BJ (cell line): ENCODE data around the gene PIP4P1. TPM values are rescaled to one million over a fixed set of nuclear protein-coding genes. Genes with fewer than 3 reads are reported as not detected.

ENCODE experiments used
- CTCF ChIA-PET: fragments of 350-600 bp; formaldehyde crosslinking; extraction: SDS; loops from one replicate; lab custom pipeline; 2021; ENCODE audit warnings: antibody characterized with exemption, inconsistent platforms; lab: Yijun Ruan, JAX
- POLR2A ChIA-PET: fragments of 300-600 bp; sonication (Branson Sonifier 250); formaldehyde crosslinking; extraction: SDS; loops from one replicate; lab custom pipeline; 2021; ENCODE audit warnings: antibody characterized with exemption; lab: Charles Lee
- DNase-seq: peaks from one replicate; pipeline ENCODE4 v3.0.0-alpha.2; 2011; ENCODE audit warnings: low read depth
- H3K27me3 ChIP-seq: 2 replicates; pipeline ENCODE4 v1.6.0; 2011; ENCODE audit warnings: low read length; ENCODE audit not compliant: control insufficient read depth, insufficient read depth
- H3K36me3 ChIP-seq: 2 replicates; pipeline ENCODE4 v1.5.1; 2011; ENCODE audit warnings: low read length; ENCODE audit not compliant: control insufficient read depth, insufficient read depth
- H3K4me3 ChIP-seq: 2 replicates; pipeline ENCODE4 v1.5.1; 2011; ENCODE audit warnings: low read depth, mild to moderate bottlenecking, control low read depth, low read length
- CTCF ChIP-seq: IDR thresholded peaks from 2 replicates; pipeline ENCODE4 v1.5.1; 2011; ENCODE audit warnings: low read depth, mild to moderate bottlenecking, control low read depth, inconsistent platforms, low read length, moderate library complexity; ENCODE audit not compliant: insufficient read depth
- polyA plus RNA-seq: library from polyadenylated mRNA; depleted of rRNA; stranded (reverse); fragments of >200 nt; gene quantifications from 2 replicates; pipeline ENCODE4 v1.2.3, GENCODE V29; 2011

PIP4P1 gene
- polyA plus RNA-seq, 1 experiment, result 38.3 TPM

DNA sequence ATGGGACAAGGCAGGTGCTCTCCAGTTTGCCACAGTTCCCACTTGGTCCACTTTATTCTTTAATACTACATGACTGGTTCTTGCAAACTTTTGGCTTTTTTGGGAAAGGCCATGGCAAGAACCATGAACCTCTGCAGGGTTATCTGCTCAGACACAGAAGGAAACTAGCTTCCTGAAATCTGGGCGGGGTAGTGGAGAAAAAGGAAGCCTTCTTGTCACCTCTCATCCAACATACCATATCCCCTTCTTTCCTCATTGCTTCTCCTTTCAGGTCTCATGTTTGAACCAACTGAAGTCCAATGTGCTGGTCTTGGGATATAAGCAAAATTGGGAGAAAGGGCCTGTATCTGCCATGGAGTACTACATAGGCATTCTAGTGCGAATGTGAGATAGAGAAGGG lies 19.8 kb downstream of the PIP4P1 start:
- DNase-seq, result no peak
- ChIA-PET POLR2A (no interaction called here), CTCF (interaction anchor here (1.8 kb wide), 1 partner anchor 13 kb away, joined by 4 read pairs; no protein-coding TSS in a partner anchor)
- H3K4me3 ChIP-seq, result no peak overlapping the region
- H3K27me3 ChIP-seq, result no peaks in the 10 kb centered on the region
- peaks cover under 1% of the 10 kb centered on the region; the same call in 1 of the 2 replicates for H3K36me3 ChIP-seq
- no peak for TF ChIP-seq CTCF

GRCh38 chr14:20440882-20441281 lies 20.4 kb downstream of the PIP4P1 start:
- POLR2A ChIA-PET, result no interaction called here
- Histone ChIP-seq H3K27me3 (no peaks in the 10 kb centered on the region), H3K4me3 (no peak overlapping the region), H3K36me3 (no peaks in the 10 kb centered on the region)
- TF ChIP-seq CTCF, result no peak
- DNase-seq, result no peak
- CTCF ChIA-PET, result interaction anchor here (0.6 to 1.8 kb wide), 2 partner anchors 12 to 651 kb away, joined by 3 to 4 read pairs; no protein-coding TSS in a partner anchor

DNA sequence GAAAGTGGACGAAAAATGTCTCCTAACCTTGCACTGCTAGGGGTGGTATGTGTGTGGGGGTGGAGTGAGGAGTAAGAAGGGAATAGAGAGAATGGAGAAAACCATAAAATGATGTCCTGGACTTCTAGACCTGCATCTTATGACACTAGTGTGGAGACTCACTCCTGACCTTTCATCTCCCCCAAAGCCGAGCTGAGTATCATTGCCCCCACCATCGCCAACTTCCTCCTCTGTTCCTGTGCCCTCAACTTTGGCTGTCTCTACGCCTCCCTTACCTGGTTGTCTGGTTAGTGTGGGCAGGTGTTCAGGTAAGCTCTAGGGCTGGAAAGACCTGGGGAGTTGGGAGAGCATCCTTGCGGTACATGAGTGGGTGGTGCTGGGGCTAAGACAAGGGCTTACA lies 20.8 kb downstream of the PIP4P1 start:
- no peaks in the 10 kb centered on the region for H3K27me3 ChIP-seq
- no peak for TF ChIP-seq CTCF
- DNase-seq, result no peak
- ChIA-PET CTCF (interaction anchor here (0.6 to 1.8 kb wide), 2 partner anchors 12 to 651 kb away, joined by 3 to 4 read pairs; no protein-coding TSS in a partner anchor), POLR2A (no interaction called here)
- H3K36me3 ChIP-seq, result no peaks in the 10 kb centered on the region
- no peak overlapping the region for H3K4me3 ChIP-seq

- POLR2A ChIA-PET, result no interaction called here
- CTCF ChIA-PET, result interaction anchor here (1.5 kb wide), 1 partner anchor 23 kb away, joined by 3 read pairs; no protein-coding TSS in a partner anchor
- no peak for TF ChIP-seq CTCF
Observed at GRCh38 chr14:20438664-20439063, 22.6 kb downstream of the PIP4P1 start.

GRCh38 chr14:20436363-20436755 lies 24.9 kb downstream of the PIP4P1 start:
- DNase-seq, result peak; percentile 18
- CTCF ChIA-PET, result interaction anchor here (0.8 to 4.5 kb wide), 4 partner anchors 9 to 108 kb away, joined by 3 to 17 read pairs (median 4); partner anchors contain the start of gene TEP1
- no peak for TF ChIP-seq CTCF
- POLR2A ChIA-PET, result no interaction called here
- Histone ChIP-seq H3K4me3 (no peak overlapping the region), H3K36me3 (no peaks in the 10 kb centered on the region), H3K27me3 (no peaks in the 10 kb centered on the region)

More at GRCh38 chr14:20438664-20439063, 22.6 kb downstream of the PIP4P1 start:
- no peak for DNase-seq
- no peak overlapping the region for H3K4me3 ChIP-seq
- H3K27me3 ChIP-seq, result no peaks in the 10 kb centered on the region
- no peaks in the 10 kb centered on the region for H3K36me3 ChIP-seq
